Ureter (tissue), 1 donor: Measurements from ENCODE around the gene MEIOC. TPM values are rescaled to one million over a fixed set of nuclear protein-coding genes. Genes with fewer than 3 reads are reported as not detected.
A peak's percentile ranks its signal among the peaks of the same experiment; 100 is the strongest.

Experiments
- DNase-seq: peaks from one replicate; pipeline ENCODE4 v3.0.0-alpha.2; 2020; ENCODE audit warnings: low spot score
- total RNA-seq: library from RNA; stranded (reverse); gene quantifications from one replicate; pipeline ENCODE4 v1.2.4, GENCODE V29; 2023
- donor health status: DM: yes; HTN: yes; CAD: no.

Gene MEIOC
- total RNA-seq, 1 donor from 2014 or later: not detected

DNA sequence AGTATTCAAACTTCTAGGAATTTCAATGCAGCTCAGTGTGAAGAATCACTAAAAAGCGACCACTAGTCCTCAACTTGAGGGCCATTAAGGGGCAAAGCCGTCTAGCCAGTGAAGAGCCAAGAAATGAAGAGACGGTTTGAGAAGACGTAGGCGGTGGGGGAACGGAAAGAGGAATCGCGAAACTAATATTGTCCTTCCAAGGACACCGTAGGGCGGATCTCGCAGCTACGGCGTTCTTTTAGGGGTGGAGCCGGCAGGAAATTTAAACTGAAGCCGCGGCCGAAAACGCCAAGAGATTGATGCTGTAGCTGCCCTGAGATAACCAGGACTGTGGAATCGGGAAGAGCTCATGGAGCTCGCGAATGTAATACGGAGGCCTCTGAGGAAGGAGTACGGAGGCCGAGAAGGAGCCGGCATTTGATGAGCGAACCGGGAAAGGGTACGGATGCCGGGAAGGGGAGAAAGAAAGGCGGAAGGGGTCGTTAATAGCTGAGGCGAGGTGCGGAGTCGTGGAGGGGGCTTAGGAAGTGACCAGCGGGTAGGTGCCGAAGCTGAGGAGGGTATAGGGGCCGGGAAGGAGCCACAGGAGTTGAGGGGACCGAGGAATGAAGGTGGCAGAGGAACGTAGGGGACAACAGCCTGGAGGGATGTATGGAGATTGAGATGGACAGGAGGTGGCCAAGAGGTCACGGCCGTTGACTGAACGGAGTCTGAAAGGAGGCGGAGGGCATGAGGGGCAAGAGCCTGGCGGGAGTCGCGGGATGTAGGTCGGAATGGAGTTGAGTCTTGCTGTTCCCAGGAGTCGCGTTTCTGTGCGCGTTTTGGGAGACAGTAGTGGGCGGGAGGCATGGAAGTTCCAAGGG lies 52.4 kb downstream of the MEIOC start, which contains the start of gene DBF4B:
DBF4B (plus strand) TSS at position 265 of the 863 bp plus-strand sequence; CDS start at position 421, 156 bp downstream.
- peak; percentile 88 for DNase-seq

GRCh38 chr17:44719444-44719843 lies 63.2 kb downstream of the MEIOC start:
- no peak for DNase-seq

DNA sequence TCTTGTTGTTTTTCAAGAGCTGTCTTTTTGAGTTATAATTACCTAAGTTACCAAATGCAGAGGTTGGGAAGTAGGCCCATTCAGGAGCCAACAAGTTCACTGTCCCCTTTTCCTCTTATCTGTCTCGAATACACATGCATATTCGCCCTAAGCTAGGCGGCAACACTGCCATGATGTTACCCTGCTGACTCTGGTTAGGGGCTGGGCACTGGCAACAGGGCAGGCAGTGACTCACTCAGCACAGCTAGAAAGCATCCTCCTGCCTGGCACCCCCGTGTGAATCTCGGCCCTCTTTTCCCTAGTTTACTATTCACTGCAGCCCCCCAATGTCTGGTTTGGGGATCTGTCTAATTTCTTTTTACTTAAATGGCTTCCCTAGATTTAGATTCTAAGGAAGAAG lies 66.0 kb downstream of the MEIOC start:
- no peak for DNase-seq

Other genes with a start within 250 kb of the MEIOC start
- gene GPATCH8, start 153.1 kb upstream of the MEIOC start, total RNA-seq: 66.5 TPM
- 3.9 TPM for gene FZD2, start 99.0 kb upstream of the MEIOC start, total RNA-seq
- gene CCDC43, start 33.3 kb downstream of the MEIOC start, total RNA-seq: 17.4 TPM
- gene DBF4B, start 52.2 kb downstream of the MEIOC start, total RNA-seq: 4.9 TPM
- gene ADAM11, start 102.5 kb downstream of the MEIOC start, total RNA-seq: 2.2 TPM
- 44.0 TPM for gene GJC1, start 173.8 kb downstream of the MEIOC start, total RNA-seq
- 3.2 TPM for gene HIGD1B, start 191.4 kb downstream of the MEIOC start, total RNA-seq
- 140 TPM for gene EFTUD2, start 243.0 kb downstream of the MEIOC start, total RNA-seq